ENCODE data around the gene SLC22A25. TPM values are rescaled to one million over a fixed set of nuclear protein-coding genes. Genes with fewer than 3 reads are reported as not detected.

SLC22A25 gene
- total and polyA plus RNA-seq, 10 of the 15 experiments (the other 5 are each of a cell fraction or from before 2014, with no cell fraction given), result not detected

DNA sequence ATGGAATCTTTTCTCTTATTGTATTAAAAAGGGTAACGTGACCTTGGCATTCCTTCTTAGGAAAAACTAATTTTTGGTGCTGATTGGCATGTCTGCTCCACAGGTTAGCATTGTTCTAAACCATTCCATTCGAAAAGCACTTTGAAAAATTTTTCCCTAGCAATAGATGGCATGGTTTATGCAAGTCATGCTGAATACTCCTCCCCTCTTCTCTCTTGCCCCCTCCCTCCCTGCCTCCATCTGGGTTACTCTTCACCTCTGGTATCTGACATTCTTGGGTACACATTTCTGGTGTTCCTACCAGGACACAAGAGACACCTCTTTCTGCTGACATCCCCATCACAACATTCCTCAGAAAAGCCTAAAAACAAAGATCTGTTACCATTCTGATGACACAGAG, 1.5 kb upstream of the SLC22A25 start:
- RAD21 ChIA-PET (ENCODE audit: unreplicated experiment), result no interaction called here
- H3K27me3 ChIP-seq (replicated peaks in 1 of 2; ENCODE audit: control insufficient read depth in 2 of 2, insufficient read depth in 2 of 2, low read length in 1 of 2), result no peaks in the 10 kb centered on the region
- no peak for FAIRE-seq
- no peak for DNase-seq (ENCODE audit: low read depth, low spot score)
- no peak overlapping the region for H3K4me2 ChIP-seq (ENCODE audit: control insufficient read depth, insufficient read depth)
- ATAC-seq, result no peak
- H4K20me1 ChIP-seq (ENCODE audit: control insufficient read depth, insufficient read depth), result no peaks in the 10 kb centered on the region
- SMC1A ChIA-PET (ENCODE audit: uncharacterized antibody, unreplicated experiment), result no interaction called here
- CTCF ChIA-PET, result no interaction called here
- no peaks in the 10 kb centered on the region for H3K9me3 ChIP-seq (replicated peaks; ENCODE audit: control insufficient read depth, insufficient read depth, low read length)
- 13% methylated on average over 2 of the region's 2 CpGs for WGBS (ENCODE audit: insufficient coverage, insufficient replicate concordance, low lambda C conversion rate, missing lambda C conversion rate)
- no peak overlapping the region for H3K4me3 ChIP-seq
- no peaks in the 10 kb centered on the region for H3K4me1 ChIP-seq (ENCODE audit: control insufficient read depth, insufficient read depth, low read length)
- H2AFZ ChIP-seq (ENCODE audit: control insufficient read depth, low read depth, low read length), result no peak overlapping the region
- TF ChIP-seq E2F4 (IDR thresholded peaks at IDR 0.05; ENCODE audit: low read depth, low read length) (no peak), ATF7 (IDR thresholded peaks at IDR 0.05; ENCODE audit: low read depth) (no peak), RB1 (IDR thresholded peaks at IDR 0.05; ENCODE audit: borderline replicate concordance) (no peak), SREBF1 (IDR thresholded peaks at IDR 0.05; ENCODE audit: low read length) (no peak), LARP7 (IDR thresholded peaks at IDR 0.05) (no peak), RAD51 (IDR thresholded peaks at IDR 0.05) (no peak), JUND (IDR thresholded peaks at IDR 0.05; ENCODE audit: low read depth, low read length) (no peak), BRCA1 (IDR thresholded peaks at IDR 0.05; ENCODE audit: low read depth, low read length) (no peak), CBX5 (IDR thresholded peaks at IDR 0.05; ENCODE audit: low read depth) (no peak), FOXM1 (IDR thresholded peaks at IDR 0.05; ENCODE audit: low read depth, low read length) (no peak), EGR1 (IDR thresholded peaks at IDR 0.05; ENCODE audit: borderline replicate concordance in 1 of 2, low read depth in 2 of 2, low read length in 2 of 2) (no peak), MYC (IDR thresholded peaks at IDR 0.05; ENCODE audit: insufficient read depth, insufficient read length, insufficient replicate concordance, low read length, severe bottlenecking) (no peak), CBFB (IDR thresholded peaks at IDR 0.05; ENCODE audit: low read depth) (no peak), BHLHE40 (IDR thresholded peaks at IDR 0.05; ENCODE audit: borderline replicate concordance in 1 of 2, low read depth in 2 of 2, low read length in 1 of 2) (no peak), KAT2A (conservative IDR thresholded peaks at IDR 0.05; ENCODE audit: control insufficient read depth, low read depth, low read length) (no peak), SP1 (IDR thresholded peaks at IDR 0.05; ENCODE audit: low read depth, low read length) (no peak), YY1 (IDR thresholded peaks at IDR 0.05; ENCODE audit: low read depth, low read length) (no peak), TARDBP (IDR thresholded peaks at IDR 0.05; ENCODE audit: borderline replicate concordance) (no peak)
- H3K79me2 ChIP-seq (ENCODE audit: control insufficient read depth, insufficient read depth, low read length), result no peaks in the 10 kb centered on the region
- in situ Hi-C loops (cut with MboI), result no loop called here
- H3K36me3 ChIP-seq (ENCODE audit: control insufficient read depth in 2 of 2, insufficient read depth in 2 of 2, low read length in 1 of 2), result no peaks in the 10 kb centered on the region
- BruUV-seq (replicated peaks), result no TSS peak
- POLR2A ChIA-PET, result no interaction called here
- H3K9ac ChIP-seq (ENCODE audit: control insufficient read depth, insufficient read depth, low read length), result no peak overlapping the region
- H3K27ac ChIP-seq (ENCODE audit: control insufficient read depth, insufficient read depth), result no peak overlapping the region
- intact Hi-C loops (cut with micrococcal nuclease; ENCODE audit: unreplicated experiment), result no loop called here

Data from GM12878 (cell line).